ENCODE measurements around the gene AKNAD1.
A peak's percentile ranks its signal among the peaks of the same experiment; 100 is the strongest.
"Not testable (repeated sequence)": the region's sequence is repeated elsewhere in the genome, so short reads cannot be mapped to it uniquely, and the experiment has no call there.

AKNAD1 gene

GRCh38 chr1:108856994-108857393, at the start of gene AKNAD1:
Gene AKNAD1, minus strand, starts transcription at chr1:108857094. Its CDS starts 4,430 bp downstream, at chr1:108852664.
- DNase-seq (ENCODE audit: low spot score), result no peak

GRCh38 chr1:108901106-108901505, 44.2 kb upstream of the AKNAD1 start:
- DNase-seq (ENCODE audit: low spot score), result no peak

GRCh38 chr1:108897865-108898720, 41.2 kb upstream of the AKNAD1 start:
- peak; percentile 77 for DNase-seq (ENCODE audit: low spot score)

GRCh38 chr1:108896146-108897145, 39.6 kb upstream of the AKNAD1 start:
- DNase-seq (ENCODE audit: low spot score), result peak; percentile 72

- DNase-seq (ENCODE audit: low spot score), result no peak
Measured at GRCh38 chr1:108893141-108893530, 36.2 kb upstream of the AKNAD1 start.

- DNase-seq (ENCODE audit: low spot score), result no peak
Measured at GRCh38 chr1:108892356-108893140, 35.7 kb upstream of the AKNAD1 start.

- DNase-seq (ENCODE audit: low spot score), result no peak
Measured at GRCh38 chr1:108889706-108890384, 33.0 kb upstream of the AKNAD1 start.

- DNase-seq (ENCODE audit: low spot score), result not testable (repeated sequence)
Measured at GRCh38 chr1:108889006-108889645, 32.2 kb upstream of the AKNAD1 start.

- no peak for DNase-seq (ENCODE audit: low spot score)
Measured at GRCh38 chr1:108886292-108886691, 29.4 kb upstream of the AKNAD1 start.

- DNase-seq (ENCODE audit: low spot score), result no peak
Measured at GRCh38 chr1:108884968-108885367, 28.1 kb upstream of the AKNAD1 start.

- no peak for DNase-seq (ENCODE audit: low spot score)
Measured at GRCh38 chr1:108882837-108883236, 25.9 kb upstream of the AKNAD1 start.

GRCh38 chr1:108881369-108881768, 24.5 kb upstream of the AKNAD1 start:
- no peak for DNase-seq (ENCODE audit: low spot score)

GRCh38 chr1:108880850-108881249, 24.0 kb upstream of the AKNAD1 start:
- no peak for DNase-seq (ENCODE audit: low spot score)

GRCh38 chr1:108878678-108879077, 21.8 kb upstream of the AKNAD1 start:
- no peak for DNase-seq (ENCODE audit: low spot score)

- DNase-seq (ENCODE audit: low spot score), result no peak
Measured at GRCh38 chr1:108878160-108878469, 21.2 kb upstream of the AKNAD1 start.

- peak; percentile 46 for DNase-seq (ENCODE audit: low spot score)
Measured at GRCh38 chr1:108877348-108878159, 20.7 kb upstream of the AKNAD1 start.

- DNase-seq (ENCODE audit: low spot score), result no peak
Measured at GRCh38 chr1:108871050-108871724, 14.3 kb upstream of the AKNAD1 start.

GRCh38 chr1:108865316-108865910, 8.5 kb upstream of the AKNAD1 start:
- no peak for DNase-seq (ENCODE audit: low spot score)

GRCh38 chr1:108863984-108864383, 7.1 kb upstream of the AKNAD1 start:
- no peak for DNase-seq (ENCODE audit: low spot score)

All from Ammon's horn (tissue), 1 donor.